Measurements from ENCODE around the gene TMEM184B. TPM values are rescaled to one million over a fixed set of nuclear protein-coding genes. Genes with fewer than 3 reads are reported as not detected.

The TMEM184B gene
- total and polyA plus RNA-seq, 2 experiments from 2014 or later: 42.2 to 95.1 TPM

DNA sequence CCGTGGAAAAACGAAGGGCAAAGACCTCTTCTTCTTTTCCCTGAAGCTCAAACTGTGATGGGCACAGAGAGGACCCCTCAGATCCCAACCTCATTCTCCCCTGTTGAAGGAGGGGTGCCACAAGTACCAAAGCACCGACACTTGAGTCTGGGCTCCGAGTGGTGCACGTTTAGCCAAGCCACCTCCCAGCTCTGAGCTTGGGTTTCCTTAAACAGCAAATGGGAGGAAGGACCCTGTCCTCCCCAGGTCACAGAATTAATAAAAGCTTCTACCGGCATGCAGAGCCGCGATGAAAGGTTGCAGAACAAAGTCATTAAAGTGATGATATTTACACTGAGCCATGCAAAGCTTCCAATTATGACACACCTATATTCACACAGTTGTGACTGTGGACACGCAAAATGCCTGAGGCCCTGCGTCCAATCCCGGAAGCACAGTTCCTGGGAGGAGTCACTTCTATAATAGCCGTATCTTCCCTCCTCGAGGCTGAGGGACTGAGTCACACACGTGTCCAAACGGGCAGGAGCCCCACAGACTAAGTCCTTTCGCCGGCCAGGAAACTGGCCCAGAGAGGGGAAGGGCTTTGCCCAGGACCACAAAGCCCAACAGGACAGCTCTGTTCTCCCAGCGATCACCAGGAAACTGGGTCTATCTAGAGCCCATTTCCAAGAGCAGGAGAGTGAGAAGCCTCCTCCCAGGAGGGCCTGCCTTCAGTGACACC lies 45.3 kb upstream of the TMEM184B start:
- H3K9me3 Mint-ChIP-seq: peaks cover 5% of the 10 kb centered on the region; the same call in 2 of the 3 replicates
- H3K4me1 Mint-ChIP-seq: peaks cover 59% of the 10 kb centered on the region
- Histone ChIP-seq H4K20me1 (replicated peaks; ENCODE audit: insufficient read depth) (peaks cover 32% of the 10 kb centered on the region), H3K36me3 (ENCODE audit: insufficient read depth) (peaks cover 6% of the 10 kb centered on the region; the same call in 1 of the 2 replicates), H3K79me2 (replicated peaks; ENCODE audit: insufficient read depth) (peaks cover 73% of the 10 kb centered on the region), H3K9me2 (ENCODE audit: insufficient read depth) (no peaks in the 10 kb centered on the region), H3K27me3 (ENCODE audit: insufficient read depth) (no peaks in the 10 kb centered on the region), H3F3A (replicated peaks; ENCODE audit: low read depth) (peaks cover 29% of the 10 kb centered on the region), H3K4me1 (ENCODE audit: insufficient read depth) (peaks cover 54% of the 10 kb centered on the region), H3K4me2 (peak overlapping the region; percentile 88), H2AFZ (peak overlapping the region; percentile 66; the same call in 1 of the 2 replicates), H3K4me3 (peak overlapping the region; percentile 83), H3K27ac (ENCODE audit: low read depth) (peak overlapping the region; percentile 99)
- H3K27me3 Mint-ChIP-seq (ENCODE audit: insufficient read depth, low read depth, poor library complexity): peaks cover 31% of the 10 kb centered on the region
- H3K27ac Mint-ChIP-seq: peak overlapping the region; percentile 93
- peak overlapping the region; percentile 78 for H3K4me3 Mint-ChIP-seq
- TF ChIP-seq EZH2 (IDR thresholded peaks at IDR 0.05; ENCODE audit: low read depth, unreplicated experiment) (no peak), POLR2AphosphoS5 (IDR thresholded peaks at IDR 0.05; ENCODE audit: low read depth) (0 out of 2 replicates have a peak, but pooled peaks have one; percentile 5)
- 0 out of 3 replicates have a peak, but pooled peaks have one; percentile 0 for ATAC-seq
- DNase-seq (ENCODE audit: low spot score): no peak
- peaks cover 20% of the 10 kb centered on the region for H3K36me3 Mint-ChIP-seq (ENCODE audit: low read depth)

DNA sequence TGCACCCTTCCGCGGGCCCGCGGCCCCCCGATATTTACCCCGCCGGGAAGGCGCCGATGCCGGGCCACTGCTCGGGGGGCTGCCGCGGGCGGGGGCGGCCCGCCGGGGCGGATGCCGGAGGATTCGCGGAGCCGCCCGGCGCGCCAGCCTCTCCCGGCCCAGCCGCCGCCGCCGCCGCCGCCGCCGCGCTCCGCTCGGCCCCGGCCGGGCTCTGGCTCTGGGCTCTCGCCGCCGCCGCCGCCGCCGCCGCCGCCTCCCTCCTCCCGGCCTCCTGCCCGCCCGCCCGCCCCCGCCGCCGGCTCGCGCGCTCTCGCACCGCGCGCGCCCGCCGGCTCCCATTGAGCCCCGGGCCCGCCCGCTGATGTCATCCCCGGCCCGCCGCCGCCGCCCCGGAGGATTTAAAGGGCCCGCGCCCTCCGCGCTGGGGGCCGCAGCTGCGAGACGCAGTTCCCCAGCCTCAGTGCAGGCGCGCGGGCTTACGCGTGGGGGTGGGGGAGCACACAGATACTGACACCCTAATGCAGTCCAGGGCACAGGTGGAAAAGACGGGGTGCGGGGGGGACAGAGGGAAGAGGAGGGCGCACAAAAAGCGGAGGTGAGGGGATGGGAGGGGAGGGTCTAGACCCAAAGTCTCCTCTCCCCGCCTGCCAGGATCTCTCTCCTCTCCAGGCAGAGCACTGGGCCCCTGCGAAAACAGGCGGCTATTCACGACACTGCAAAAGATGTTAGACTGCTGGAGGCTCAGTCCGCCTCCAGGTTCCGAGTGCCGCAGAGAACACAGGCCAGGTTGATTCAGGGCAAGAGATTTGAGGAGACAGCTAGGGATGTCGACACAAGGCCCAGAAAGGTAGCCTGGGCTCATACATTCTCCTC lies 44.5 kb upstream of the TMEM184B start, which contains the start of gene CSNK1E:
Gene CSNK1E (minus strand): TSS at position 312 of the 873 bp plus-strand sequence. CDS start 3,276 bp downstream, outside the sequence.
- ATAC-seq: peak; percentile 44
- H3K4me2 ChIP-seq: peak within 1 kb of the TSS; percentile 100
- DNase-seq (ENCODE audit: low spot score): peak; percentile 83
- H3K9me3 Mint-ChIP-seq: peaks cover 5% of the 10 kb centered on the region; the same call in 2 of the 3 replicates
- peaks cover 13% of the 10 kb centered on the region; the same call in 1 of the 2 replicates for H3K36me3 ChIP-seq (ENCODE audit: insufficient read depth)
- H3F3A ChIP-seq (replicated peaks; ENCODE audit: low read depth): peaks cover 34% of the 10 kb centered on the region
- H4K20me1 ChIP-seq (replicated peaks; ENCODE audit: insufficient read depth): peaks cover 40% of the 10 kb centered on the region
- peaks cover 23% of the 10 kb centered on the region for H3K36me3 Mint-ChIP-seq (ENCODE audit: low read depth)
- no peaks in the 10 kb centered on the region for H3K27me3 ChIP-seq (ENCODE audit: insufficient read depth)
- H3K4me3 ChIP-seq: peak within 1 kb of the TSS; percentile 96
- peak within 1 kb of the TSS; percentile 66 for H2AFZ ChIP-seq
- H3K79me2 ChIP-seq (replicated peaks; ENCODE audit: insufficient read depth): peaks cover 75% of the 10 kb centered on the region
- H3K4me3 Mint-ChIP-seq: peak within 1 kb of the TSS; percentile 95
- H3K4me1 Mint-ChIP-seq: peaks cover 62% of the 10 kb centered on the region
- H3K4me1 ChIP-seq (ENCODE audit: insufficient read depth): peaks cover 60% of the 10 kb centered on the region
- H3K27me3 Mint-ChIP-seq (ENCODE audit: insufficient read depth, low read depth, poor library complexity): peaks cover 30% of the 10 kb centered on the region
- TF ChIP-seq EZH2 (IDR thresholded peaks at IDR 0.05; ENCODE audit: low read depth, unreplicated experiment) (no peak), POLR2AphosphoS5 (IDR thresholded peaks at IDR 0.05; ENCODE audit: low read depth) (peak; percentile 70), CREB1 (CRISPR knock-in tag; IDR thresholded peaks at IDR 0.05; ENCODE audit: low read depth) (peak; percentile 58)
- TF ChIP-seq, protein P1, sequence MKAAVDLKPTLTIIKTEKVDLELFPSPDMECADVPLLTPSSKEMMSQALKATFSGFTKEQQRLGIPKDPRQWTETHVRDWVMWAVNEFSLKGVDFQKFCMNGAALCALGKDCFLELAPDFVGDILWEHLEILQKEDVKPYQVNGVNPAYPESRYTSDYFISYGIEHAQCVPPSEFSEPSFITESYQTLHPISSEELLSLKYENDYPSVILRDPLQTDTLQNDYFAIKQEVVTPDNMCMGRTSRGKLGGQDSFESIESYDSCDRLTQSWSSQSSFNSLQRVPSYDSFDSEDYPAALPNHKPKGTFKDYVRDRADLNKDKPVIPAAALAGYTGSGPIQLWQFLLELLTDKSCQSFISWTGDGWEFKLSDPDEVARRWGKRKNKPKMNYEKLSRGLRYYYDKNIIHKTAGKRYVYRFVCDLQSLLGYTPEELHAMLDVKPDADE (IDR thresholded peaks at IDR 0.05): no peak
- TF ChIP-seq, protein P2, sequence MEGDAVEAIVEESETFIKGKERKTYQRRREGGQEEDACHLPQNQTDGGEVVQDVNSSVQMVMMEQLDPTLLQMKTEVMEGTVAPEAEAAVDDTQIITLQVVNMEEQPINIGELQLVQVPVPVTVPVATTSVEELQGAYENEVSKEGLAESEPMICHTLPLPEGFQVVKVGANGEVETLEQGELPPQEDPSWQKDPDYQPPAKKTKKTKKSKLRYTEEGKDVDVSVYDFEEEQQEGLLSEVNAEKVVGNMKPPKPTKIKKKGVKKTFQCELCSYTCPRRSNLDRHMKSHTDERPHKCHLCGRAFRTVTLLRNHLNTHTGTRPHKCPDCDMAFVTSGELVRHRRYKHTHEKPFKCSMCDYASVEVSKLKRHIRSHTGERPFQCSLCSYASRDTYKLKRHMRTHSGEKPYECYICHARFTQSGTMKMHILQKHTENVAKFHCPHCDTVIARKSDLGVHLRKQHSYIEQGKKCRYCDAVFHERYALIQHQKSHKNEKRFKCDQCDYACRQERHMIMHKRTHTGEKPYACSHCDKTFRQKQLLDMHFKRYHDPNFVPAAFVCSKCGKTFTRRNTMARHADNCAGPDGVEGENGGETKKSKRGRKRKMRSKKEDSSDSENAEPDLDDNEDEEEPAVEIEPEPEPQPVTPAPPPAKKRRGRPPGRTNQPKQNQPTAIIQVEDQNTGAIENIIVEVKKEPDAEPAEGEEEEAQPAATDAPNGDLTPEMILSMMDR (conservative IDR thresholded peaks at IDR 0.05; ENCODE audit: low read depth in 2 of 2): 0 out of 4 replicates have a peak, but pooled peaks of 1 of the 2 experiments have one; percentile 0
- peak within 1 kb of the TSS; percentile 98 for H3K27ac Mint-ChIP-seq
- H3K9me2 ChIP-seq (ENCODE audit: insufficient read depth): no peaks in the 10 kb centered on the region
- H3K27ac ChIP-seq (ENCODE audit: low read depth): peak within 1 kb of the TSS; percentile 99

All from GM23338 (cell line).